GM23248 (cell line): Measurements from ENCODE around the gene ISCU.

Source experiments
- EZH2 ChIP-seq: fragments of 200-600 bp; sonication (generic); IDR thresholded peaks from 2 replicates; pipeline ENCODE4 v1.6.1; 2018; ENCODE audit warnings: antibody characterized with exemption, mild to moderate bottlenecking; ENCODE audit not compliant: insufficient read depth, poor library complexity, severe bottlenecking
- EZH2phosphoT487 ChIP-seq: fragments of 200-600 bp; sonication (generic); IDR thresholded peaks from 2 replicates; pipeline ENCODE4 v1.6.1; 2018; ENCODE audit warnings: antibody characterized with exemption, moderate library complexity, mild to moderate bottlenecking, low read depth; ENCODE audit not compliant: insufficient read depth

- TF ChIP-seq EZH2 (no peak), EZH2phosphoT487 (no peak)
These were observed 37.1 kb downstream of the ISCU start for GRCh38 chr12:108599541-108599940.
